Activated CD4-positive, alpha-beta memory T cell treated with anti-CD3 and anti-CD28 coated beads, Interleukin-2, amount 10 ng/mL, durations not matched to agents 7 days and 5 days (primary cell): ENCODE measurements around the gene NXPH1. TPM values are rescaled to one million over a fixed set of nuclear protein-coding genes. Genes with fewer than 3 reads are reported as not detected.

ENCODE experiments used
- CTCF ChIA-PET: fragments of 350-600 bp; sonication (Branson Sonifier 250); formaldehyde crosslinking; loops from one replicate; lab custom pipeline; 2021; ENCODE audit warnings: antibody characterized with exemption, inconsistent platforms; lab: Charles Lee
- POLR2A ChIA-PET: fragments of 350-600 bp; sonication (Branson Sonifier 250); formaldehyde crosslinking; loops from one replicate; lab custom pipeline; 2021; ENCODE audit warnings: antibody characterized with exemption; lab: Charles Lee
- DNase-seq: peaks from one replicate; pipeline ENCODE4 v3.0.0-alpha.2; 2020
- H3K27ac Mint-ChIP-seq: one replicate; pipeline ENCODE4 v1.8.0; 2021; ENCODE audit warnings: mild to moderate bottlenecking, mixed read lengths
- H3K27me3 Mint-ChIP-seq: one replicate; pipeline ENCODE4 v1.8.0; 2021; ENCODE audit warnings: mixed read lengths
- H3K36me3 Mint-ChIP-seq: one replicate; pipeline ENCODE4 v1.8.0; 2021; ENCODE audit warnings: low read depth, mixed read lengths
- H3K4me1 Mint-ChIP-seq: one replicate; pipeline ENCODE4 v1.8.0; 2021; ENCODE audit warnings: mixed read lengths
- H3K4me3 Mint-ChIP-seq: one replicate; pipeline ENCODE4 v1.8.0; 2021; ENCODE audit warnings: mild to moderate bottlenecking, mixed read lengths
- H3K9me3 Mint-ChIP-seq: one replicate; pipeline ENCODE4 v1.8.0; 2021; ENCODE audit warnings: mixed read lengths
- total RNA-seq, 2 experiments: library from RNA; stranded (reverse); gene quantifications; one replicate each; pipeline ENCODE4 v1.2.3, GENCODE V29; 2021

The NXPH1 gene
- total RNA-seq, 2 experiments from 2014 or later: not detected

GRCh38 chr7:8742837-8743236, 309.4 kb downstream of the NXPH1 start:
- ChIA-PET CTCF (no interaction called here), POLR2A (no interaction called here)
- no peak overlapping the region for H3K27ac Mint-ChIP-seq
- no peaks in the 10 kb centered on the region for H3K4me1 Mint-ChIP-seq
- no peaks in the 10 kb centered on the region for H3K9me3 Mint-ChIP-seq
- DNase-seq: no peak
- H3K36me3 Mint-ChIP-seq: no peaks in the 10 kb centered on the region
- H3K27me3 Mint-ChIP-seq: no peaks in the 10 kb centered on the region
- no peak overlapping the region for H3K4me3 Mint-ChIP-seq

GRCh38 chr7:8747338-8747737, 313.9 kb downstream of the NXPH1 start:
- H3K4me3 Mint-ChIP-seq: no peak overlapping the region
- no peaks in the 10 kb centered on the region for H3K27me3 Mint-ChIP-seq
- ChIA-PET CTCF (no interaction called here), POLR2A (no interaction called here)
- no peaks in the 10 kb centered on the region for H3K4me1 Mint-ChIP-seq
- no peaks in the 10 kb centered on the region for H3K9me3 Mint-ChIP-seq
- H3K27ac Mint-ChIP-seq: no peak overlapping the region
- no peak for DNase-seq
- H3K36me3 Mint-ChIP-seq: no peaks in the 10 kb centered on the region

GRCh38 chr7:8751557-8752231, 318.3 kb downstream of the NXPH1 start:
- no peak for DNase-seq
- no peak overlapping the region for H3K27ac Mint-ChIP-seq
- no peak overlapping the region for H3K4me3 Mint-ChIP-seq
- no peaks in the 10 kb centered on the region for H3K36me3 Mint-ChIP-seq
- POLR2A ChIA-PET: no interaction called here
- H3K4me1 Mint-ChIP-seq: no peaks in the 10 kb centered on the region
- H3K27me3 Mint-ChIP-seq: no peaks in the 10 kb centered on the region
- no peaks in the 10 kb centered on the region for H3K9me3 Mint-ChIP-seq
- CTCF ChIA-PET: no interaction called here

GRCh38 chr7:8753355-8753754, 319.9 kb downstream of the NXPH1 start:
- no peak overlapping the region for H3K27ac Mint-ChIP-seq
- no peaks in the 10 kb centered on the region for H3K4me1 Mint-ChIP-seq
- H3K4me3 Mint-ChIP-seq: no peak overlapping the region
- ChIA-PET POLR2A (no interaction called here), CTCF (no interaction called here)
- no peaks in the 10 kb centered on the region for H3K9me3 Mint-ChIP-seq
- DNase-seq: no peak
- H3K27me3 Mint-ChIP-seq: no peaks in the 10 kb centered on the region
- H3K36me3 Mint-ChIP-seq: no peaks in the 10 kb centered on the region

GRCh38 chr7:8761731-8762130, 328.3 kb downstream of the NXPH1 start:
- no peaks in the 10 kb centered on the region for H3K4me1 Mint-ChIP-seq
- POLR2A ChIA-PET: no interaction called here
- CTCF ChIA-PET: no interaction called here
- H3K4me3 Mint-ChIP-seq: no peak overlapping the region
- no peaks in the 10 kb centered on the region for H3K27me3 Mint-ChIP-seq
- no peaks in the 10 kb centered on the region for H3K9me3 Mint-ChIP-seq
- H3K27ac Mint-ChIP-seq: no peak overlapping the region
- H3K36me3 Mint-ChIP-seq: no peaks in the 10 kb centered on the region
- DNase-seq: no peak

GRCh38 chr7:8762803-8763202, 329.4 kb downstream of the NXPH1 start:
- CTCF ChIA-PET: no interaction called here
- POLR2A ChIA-PET: no interaction called here

GRCh38 chr7:8765374-8765773, 332.0 kb downstream of the NXPH1 start:
- H3K9me3 Mint-ChIP-seq: no peaks in the 10 kb centered on the region
- ChIA-PET CTCF (no interaction called here), POLR2A (no interaction called here)
- H3K36me3 Mint-ChIP-seq: no peaks in the 10 kb centered on the region
- no peaks in the 10 kb centered on the region for H3K4me1 Mint-ChIP-seq
- H3K27me3 Mint-ChIP-seq: no peaks in the 10 kb centered on the region
- H3K27ac Mint-ChIP-seq: no peak overlapping the region
- DNase-seq: no peak
- H3K4me3 Mint-ChIP-seq: no peak overlapping the region

More at GRCh38 chr7:8762803-8763202, 329.4 kb downstream of the NXPH1 start:
- no peaks in the 10 kb centered on the region for H3K9me3 Mint-ChIP-seq
- no peak for DNase-seq
- H3K27me3 Mint-ChIP-seq: no peaks in the 10 kb centered on the region
- no peak overlapping the region for H3K4me3 Mint-ChIP-seq
- H3K36me3 Mint-ChIP-seq: no peaks in the 10 kb centered on the region
- no peak overlapping the region for H3K27ac Mint-ChIP-seq
- no peaks in the 10 kb centered on the region for H3K4me1 Mint-ChIP-seq

GRCh38 chr7:8773518-8773917, 340.1 kb downstream of the NXPH1 start:
- Mint-ChIP-seq H3K9me3 (no peaks in the 10 kb centered on the region), H3K4me1 (no peaks in the 10 kb centered on the region), H3K27ac (no peak overlapping the region), H3K4me3 (no peak overlapping the region), H3K36me3 (no peaks in the 10 kb centered on the region), H3K27me3 (no peaks in the 10 kb centered on the region)
- DNase-seq: no peak
- CTCF ChIA-PET: no interaction called here
- POLR2A ChIA-PET: no interaction called here

- no peaks in the 10 kb centered on the region for H3K4me1 Mint-ChIP-seq
- POLR2A ChIA-PET: no interaction called here
- H3K27me3 Mint-ChIP-seq: no peaks in the 10 kb centered on the region
- no peak overlapping the region for H3K27ac Mint-ChIP-seq
- DNase-seq: no peak
- no peak overlapping the region for H3K4me3 Mint-ChIP-seq
- H3K9me3 Mint-ChIP-seq: peaks cover under 1% of the 10 kb centered on the region
- CTCF ChIA-PET: no interaction called here
- H3K36me3 Mint-ChIP-seq: no peaks in the 10 kb centered on the region
Measured at GRCh38 chr7:8778459-8778858, 345.1 kb downstream of the NXPH1 start.

GRCh38 chr7:8781166-8781565, 347.8 kb downstream of the NXPH1 start:
- Mint-ChIP-seq H3K27me3 (no peaks in the 10 kb centered on the region), H3K4me1 (no peaks in the 10 kb centered on the region), H3K27ac (no peak overlapping the region), H3K9me3 (peaks cover 2% of the 10 kb centered on the region), H3K4me3 (no peak overlapping the region), H3K36me3 (no peaks in the 10 kb centered on the region)
- ChIA-PET CTCF (no interaction called here), POLR2A (no interaction called here)
- DNase-seq: no peak

GRCh38 chr7:8783229-8783628, 349.8 kb downstream of the NXPH1 start:
- H3K9me3 Mint-ChIP-seq: peaks cover 2% of the 10 kb centered on the region
- H3K27ac Mint-ChIP-seq: no peak overlapping the region
- H3K4me3 Mint-ChIP-seq: no peak overlapping the region
- H3K4me1 Mint-ChIP-seq: no peaks in the 10 kb centered on the region
- H3K27me3 Mint-ChIP-seq: no peaks in the 10 kb centered on the region
- DNase-seq: no peak
- POLR2A ChIA-PET: no interaction called here
- CTCF ChIA-PET: no interaction called here
- no peaks in the 10 kb centered on the region for H3K36me3 Mint-ChIP-seq

GRCh38 chr7:8785081-8785480, 351.7 kb downstream of the NXPH1 start:
- Mint-ChIP-seq H3K4me1 (no peaks in the 10 kb centered on the region), H3K27ac (no peak overlapping the region), H3K4me3 (no peak overlapping the region), H3K27me3 (no peaks in the 10 kb centered on the region), H3K9me3 (peaks cover 2% of the 10 kb centered on the region), H3K36me3 (no peaks in the 10 kb centered on the region)
- CTCF ChIA-PET: no interaction called here
- no peak for DNase-seq
- POLR2A ChIA-PET: no interaction called here

GRCh38 chr7:8800986-8801385, 367.6 kb downstream of the NXPH1 start:
- Mint-ChIP-seq H3K27me3 (no peaks in the 10 kb centered on the region), H3K36me3 (no peaks in the 10 kb centered on the region), H3K27ac (no peak overlapping the region), H3K9me3 (peaks cover 9% of the 10 kb centered on the region), H3K4me3 (no peak overlapping the region), H3K4me1 (no peaks in the 10 kb centered on the region)
- POLR2A ChIA-PET: no interaction called here
- CTCF ChIA-PET: no interaction called here
- no peak for DNase-seq
